ENCODE measurements around the gene EIF4E3.

The EIF4E3 gene

GRCh38 chr3:71722693-71723092 is 2.5 kb downstream of the EIF4E3 start:
- DNase-seq: no peak

- DNase-seq: peak; percentile 31
These were observed 3.5 kb downstream of the EIF4E3 start for GRCh38 chr3:71721651-71722157.

GRCh38 chr3:71721002-71721401 is 4.2 kb downstream of the EIF4E3 start:
- DNase-seq: no peak

GRCh38 chr3:71718072-71718471 is 7.1 kb downstream of the EIF4E3 start:
- no peak for DNase-seq

GRCh38 chr3:71714595-71714994 is 10.6 kb downstream of the EIF4E3 start:
- DNase-seq: no peak

- DNase-seq: no peak
These were observed 12.2 kb downstream of the EIF4E3 start for GRCh38 chr3:71713041-71713440.

GRCh38 chr3:71710906-71711494 is 14.2 kb downstream of the EIF4E3 start:
- DNase-seq: peak; percentile 80

- DNase-seq: no peak
These were observed 15.2 kb downstream of the EIF4E3 start for GRCh38 chr3:71709908-71710511.

- DNase-seq: peak; percentile 88
These were observed 16.6 kb downstream of the EIF4E3 start for GRCh38 chr3:71708476-71709105.

GRCh38 chr3:71707595-71707994 is 17.6 kb downstream of the EIF4E3 start:
- DNase-seq: peak; percentile 27

- DNase-seq: peak; percentile 43
These were observed 19.5 kb downstream of the EIF4E3 start for GRCh38 chr3:71705681-71706080.

- no peak for DNase-seq
These were observed 20.3 kb downstream of the EIF4E3 start for GRCh38 chr3:71704915-71705314.

- no peak for DNase-seq
These were observed 21.4 kb downstream of the EIF4E3 start for GRCh38 chr3:71703797-71704196.

GRCh38 chr3:71702131-71703024 is 22.8 kb downstream of the EIF4E3 start:
- DNase-seq: no peak

- DNase-seq: no peak
These were observed 23.9 kb downstream of the EIF4E3 start for GRCh38 chr3:71701251-71701762.

- DNase-seq: no peak
These were observed 30.2 kb downstream of the EIF4E3 start for GRCh38 chr3:71695000-71695482.

GRCh38 chr3:71694358-71694999 is 30.7 kb downstream of the EIF4E3 start:
- DNase-seq: peak; percentile 37

GRCh38 chr3:71693641-71694040 is 31.6 kb downstream of the EIF4E3 start:
- DNase-seq: no peak

- DNase-seq: no peak
These were observed 33.1 kb downstream of the EIF4E3 start for GRCh38 chr3:71692139-71692538.

GRCh38 chr3:71690341-71690841 is 34.8 kb downstream of the EIF4E3 start:
- DNase-seq: no peak

GRCh38 chr3:71689291-71689690 is 35.9 kb downstream of the EIF4E3 start:
- peak; percentile 51 for DNase-seq

GRCh38 chr3:71688121-71688520 is 37.1 kb downstream of the EIF4E3 start:
- no peak for DNase-seq

All from inflammatory macrophage treated with lipopolysaccharide for 4 hours (primary cell).